NB4 (cell line): Measurements from ENCODE around the gene ADARB2.

Source experiments
- CTCF ChIP-seq: IDR thresholded peaks from one replicate; pipeline ENCODE4 v1.5.1; 2012; ENCODE audit warnings: low read depth, low read length
- MYC ChIP-seq: IDR thresholded peaks from 2 replicates; pipeline ENCODE4 v1.6.1; 2011; ENCODE audit warnings: low read depth, low read length
- POLR2A ChIP-seq: IDR thresholded peaks from 2 replicates; pipeline ENCODE4 v1.6.1; 2011; ENCODE audit warnings: mild to moderate bottlenecking; ENCODE audit not compliant: insufficient read length; ENCODE audit errors: extremely low read depth

DNA sequence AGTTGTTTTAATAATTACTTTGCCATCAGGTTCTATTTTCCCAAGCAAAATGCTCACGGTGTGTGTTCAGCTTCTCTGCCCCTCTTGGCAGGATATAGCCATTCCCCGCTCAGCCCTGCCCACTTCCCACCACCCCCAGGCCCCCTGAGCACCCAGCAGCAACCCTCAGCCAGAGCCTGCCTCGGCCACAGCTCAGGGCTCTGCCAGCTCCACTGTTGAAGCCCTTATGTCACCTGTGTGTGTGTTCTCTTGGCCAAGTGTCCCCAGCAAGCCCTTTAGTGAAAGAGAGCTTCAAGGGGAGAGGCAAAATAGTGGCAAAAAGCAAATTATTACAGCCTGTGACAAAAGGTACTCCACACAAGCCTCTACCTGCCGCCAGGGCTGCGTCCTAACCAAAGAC is 275.3 kb downstream of the ADARB2 start:
- TF ChIP-seq CTCF (no peak), POLR2A (no peak), MYC (no peak)
